Ishikawa (cell line): ENCODE results near the gene TENT5A.

Experiments
- CEBPB ChIP-seq: IDR thresholded peaks from 2 replicates; pipeline ENCODE4 v1.6.1; 2012
- EP300 ChIP-seq: IDR thresholded peaks from 2 replicates; pipeline ENCODE4 v1.6.1; 2012; ENCODE audit warnings: borderline replicate concordance
- TAF1 ChIP-seq: IDR thresholded peaks from 2 replicates; pipeline ENCODE4 v1.6.1; 2012; ENCODE audit warnings: low read depth, mild to moderate bottlenecking
- TCF12 ChIP-seq: IDR thresholded peaks from 2 replicates; pipeline ENCODE4 v1.6.1; 2012; ENCODE audit warnings: low read depth
- ZBTB7A ChIP-seq: IDR thresholded peaks from 2 replicates; pipeline ENCODE4 v1.6.1; 2012; ENCODE audit warnings: low read depth
- TF ChIP-seq, protein P1 (sequence below): IDR thresholded peaks from 2 replicates; pipeline ENCODE4 v1.6.1; 2012; ENCODE audit warnings: low read depth, mild to moderate bottlenecking
- TF ChIP-seq, protein P2 (sequence below): IDR thresholded peaks from 2 replicates; pipeline ENCODE4 v1.6.1; 2012

DNA sequence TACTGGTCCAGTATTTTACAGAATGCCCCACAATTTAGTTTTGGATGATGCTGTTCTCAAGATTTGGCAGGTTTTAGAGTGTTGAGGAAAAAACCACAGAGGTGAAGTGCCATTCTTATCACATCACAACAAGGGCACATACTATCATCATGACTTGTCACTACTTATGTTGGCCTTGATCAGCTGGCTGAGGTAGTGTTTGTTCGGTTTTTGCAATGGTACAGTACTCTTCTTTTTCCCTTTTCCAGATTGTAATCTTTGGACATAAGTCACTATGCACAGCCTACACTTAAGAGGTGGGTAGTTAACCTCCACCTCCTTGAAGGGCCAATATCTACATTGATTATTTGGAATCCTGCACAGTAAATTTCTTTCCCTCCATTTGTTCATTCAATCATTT lies 8.8 kb downstream of the TENT5A start:
- TF ChIP-seq TCF12: no peak
- no peak for TF ChIP-seq CEBPB
- TF ChIP-seq, protein P1, sequence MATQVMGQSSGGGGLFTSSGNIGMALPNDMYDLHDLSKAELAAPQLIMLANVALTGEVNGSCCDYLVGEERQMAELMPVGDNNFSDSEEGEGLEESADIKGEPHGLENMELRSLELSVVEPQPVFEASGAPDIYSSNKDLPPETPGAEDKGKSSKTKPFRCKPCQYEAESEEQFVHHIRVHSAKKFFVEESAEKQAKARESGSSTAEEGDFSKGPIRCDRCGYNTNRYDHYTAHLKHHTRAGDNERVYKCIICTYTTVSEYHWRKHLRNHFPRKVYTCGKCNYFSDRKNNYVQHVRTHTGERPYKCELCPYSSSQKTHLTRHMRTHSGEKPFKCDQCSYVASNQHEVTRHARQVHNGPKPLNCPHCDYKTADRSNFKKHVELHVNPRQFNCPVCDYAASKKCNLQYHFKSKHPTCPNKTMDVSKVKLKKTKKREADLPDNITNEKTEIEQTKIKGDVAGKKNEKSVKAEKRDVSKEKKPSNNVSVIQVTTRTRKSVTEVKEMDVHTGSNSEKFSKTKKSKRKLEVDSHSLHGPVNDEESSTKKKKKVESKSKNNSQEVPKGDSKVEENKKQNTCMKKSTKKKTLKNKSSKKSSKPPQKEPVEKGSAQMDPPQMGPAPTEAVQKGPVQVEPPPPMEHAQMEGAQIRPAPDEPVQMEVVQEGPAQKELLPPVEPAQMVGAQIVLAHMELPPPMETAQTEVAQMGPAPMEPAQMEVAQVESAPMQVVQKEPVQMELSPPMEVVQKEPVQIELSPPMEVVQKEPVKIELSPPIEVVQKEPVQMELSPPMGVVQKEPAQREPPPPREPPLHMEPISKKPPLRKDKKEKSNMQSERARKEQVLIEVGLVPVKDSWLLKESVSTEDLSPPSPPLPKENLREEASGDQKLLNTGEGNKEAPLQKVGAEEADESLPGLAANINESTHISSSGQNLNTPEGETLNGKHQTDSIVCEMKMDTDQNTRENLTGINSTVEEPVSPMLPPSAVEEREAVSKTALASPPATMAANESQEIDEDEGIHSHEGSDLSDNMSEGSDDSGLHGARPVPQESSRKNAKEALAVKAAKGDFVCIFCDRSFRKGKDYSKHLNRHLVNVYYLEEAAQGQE: no peak
- TF ChIP-seq, protein P2, sequence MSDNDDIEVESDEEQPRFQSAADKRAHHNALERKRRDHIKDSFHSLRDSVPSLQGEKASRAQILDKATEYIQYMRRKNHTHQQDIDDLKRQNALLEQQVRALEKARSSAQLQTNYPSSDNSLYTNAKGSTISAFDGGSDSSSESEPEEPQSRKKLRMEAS: no peak
- TF ChIP-seq TAF1: no peak
- TF ChIP-seq ZBTB7A: no peak
- TF ChIP-seq EP300: no peak
